Breast epithelium (tissue), 3 donors: ENCODE data around the gene SMIM33.

Experiments used
- POLR2A ChIP-seq: fragments of 450-650 bp; IDR thresholded peaks from one replicate; pipeline ENCODE4 v1.6.1; 2016; ENCODE audit warnings: antibody characterized with exemption, mild to moderate bottlenecking, moderate library complexity
- POLR2AphosphoS5 ChIP-seq, 3 donors: sonication (generic); formaldehyde crosslinking; IDR thresholded peaks; one replicate each; pipeline ENCODE4 v1.6.1; 2017; ENCODE audit warnings: antibody characterized with exemption in 3 of 3
- TF ChIP-seq, protein P1 (sequence below), 3 donors: fragments of 450-650 bp; IDR thresholded peaks; one replicate each; pipeline ENCODE4 v1.5.1; 2016 to 2017; ENCODE audit warnings: antibody characterized with exemption in 3 of 3, mild to moderate bottlenecking in 3 of 3, moderate library complexity in 3 of 3

GRCh38 chr5:139512786-139513390 lies 42.1 kb downstream of the SMIM33 start:
- TF ChIP-seq, protein P1, sequence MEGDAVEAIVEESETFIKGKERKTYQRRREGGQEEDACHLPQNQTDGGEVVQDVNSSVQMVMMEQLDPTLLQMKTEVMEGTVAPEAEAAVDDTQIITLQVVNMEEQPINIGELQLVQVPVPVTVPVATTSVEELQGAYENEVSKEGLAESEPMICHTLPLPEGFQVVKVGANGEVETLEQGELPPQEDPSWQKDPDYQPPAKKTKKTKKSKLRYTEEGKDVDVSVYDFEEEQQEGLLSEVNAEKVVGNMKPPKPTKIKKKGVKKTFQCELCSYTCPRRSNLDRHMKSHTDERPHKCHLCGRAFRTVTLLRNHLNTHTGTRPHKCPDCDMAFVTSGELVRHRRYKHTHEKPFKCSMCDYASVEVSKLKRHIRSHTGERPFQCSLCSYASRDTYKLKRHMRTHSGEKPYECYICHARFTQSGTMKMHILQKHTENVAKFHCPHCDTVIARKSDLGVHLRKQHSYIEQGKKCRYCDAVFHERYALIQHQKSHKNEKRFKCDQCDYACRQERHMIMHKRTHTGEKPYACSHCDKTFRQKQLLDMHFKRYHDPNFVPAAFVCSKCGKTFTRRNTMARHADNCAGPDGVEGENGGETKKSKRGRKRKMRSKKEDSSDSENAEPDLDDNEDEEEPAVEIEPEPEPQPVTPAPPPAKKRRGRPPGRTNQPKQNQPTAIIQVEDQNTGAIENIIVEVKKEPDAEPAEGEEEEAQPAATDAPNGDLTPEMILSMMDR (IDR thresholded peaks at IDR 0.05) = no peak
- TF ChIP-seq POLR2A (no peak), POLR2AphosphoS5 (IDR thresholded peaks at IDR 0.05) (no peak)
